GM23338 (cell line): ENCODE results near the gene RCOR3. TPM values are rescaled to one million over a fixed set of nuclear protein-coding genes. Genes with fewer than 3 reads are reported as not detected.

Experiments used
- ATAC-seq: fragments of 200-7000 bp; cut with Tn5 transposase; 3 replicates; pipeline ENCODE4 v1.9.1; 2020
- DNase-seq: peaks from one replicate; pipeline ENCODE4 v3.0.0-alpha.2; 2015; ENCODE audit warnings: low spot score
- H2AFZ ChIP-seq: fragments of 200-600 bp; sonication (generic); 2 replicates; pipeline ENCODE4 v1.8.0; 2016; ENCODE audit warnings: antibody characterized with exemption, mild to moderate bottlenecking, moderate library complexity
- H3F3A ChIP-seq: fragments of 200-600 bp; sonication (generic); replicated peaks from 2 replicates; pipeline ENCODE4 v1.8.0; 2017; ENCODE audit warnings: antibody characterized with exemption, mixed run types, low read depth
- H3K27ac ChIP-seq: fragments of 200-600 bp; sonication (generic); 2 replicates; pipeline ENCODE4 v1.6.1; 2016; ENCODE audit warnings: low read depth
- H3K27me3 ChIP-seq: fragments of 200-600 bp; sonication (generic); 2 replicates; pipeline ENCODE4 v1.8.0; 2016; ENCODE audit warnings: mild to moderate bottlenecking, mixed run types, moderate library complexity; ENCODE audit not compliant: insufficient read depth
- H3K36me3 ChIP-seq: fragments of 200-600 bp; sonication (generic); 2 replicates; pipeline ENCODE4 v1.8.0; 2016; ENCODE audit warnings: mild to moderate bottlenecking; ENCODE audit not compliant: insufficient read depth
- H3K4me1 ChIP-seq: fragments of 200-600 bp; sonication (generic); 2 replicates; pipeline ENCODE4 v1.8.0; 2016; ENCODE audit warnings: mild to moderate bottlenecking, moderate library complexity; ENCODE audit not compliant: insufficient read depth
- H3K4me2 ChIP-seq: fragments of 200-600 bp; sonication (generic); 2 replicates; pipeline ENCODE4 v1.7.1; 2017; ENCODE audit warnings: mixed run types
- H3K4me3 ChIP-seq: fragments of 200-600 bp; sonication (generic); 2 replicates; pipeline ENCODE4 v1.6.1; 2016; ENCODE audit warnings: mixed run types
- H3K79me2 ChIP-seq: fragments of 200-600 bp; sonication (generic); replicated peaks from 2 replicates; pipeline ENCODE4 v1.8.0; 2017; ENCODE audit warnings: mild to moderate bottlenecking; ENCODE audit not compliant: insufficient read depth
- H3K9me2 ChIP-seq: fragments of 200-600 bp; sonication (generic); 2 replicates; pipeline ENCODE4 v1.8.0; 2017; ENCODE audit not compliant: insufficient read depth
- H4K20me1 ChIP-seq: fragments of 200-600 bp; sonication (generic); replicated peaks from 2 replicates; pipeline ENCODE4 v1.8.0; 2017; ENCODE audit warnings: mild to moderate bottlenecking; ENCODE audit not compliant: insufficient read depth
- H3K27ac Mint-ChIP-seq: 2 replicates; pipeline ENCODE4 v1.8.0; 2020; ENCODE audit warnings: inconsistent platforms, mild to moderate bottlenecking, moderate library complexity, mixed read lengths
- H3K27me3 Mint-ChIP-seq: 3 replicates; pipeline ENCODE4 v1.8.0; 2022; ENCODE audit warnings: low read depth, mild to moderate bottlenecking, moderate library complexity, mixed read lengths, inconsistent platforms; ENCODE audit not compliant: insufficient read depth, poor library complexity
- H3K36me3 Mint-ChIP-seq: 3 replicates; pipeline ENCODE4 v1.8.0; 2021; ENCODE audit warnings: low read depth, mild to moderate bottlenecking, inconsistent platforms, moderate library complexity, mixed read lengths
- H3K4me1 Mint-ChIP-seq: 3 replicates; pipeline ENCODE4 v1.8.0; 2020; ENCODE audit warnings: mild to moderate bottlenecking, inconsistent platforms, mixed read lengths
- H3K4me3 Mint-ChIP-seq: 3 replicates; pipeline ENCODE4 v1.8.0; 2021; ENCODE audit warnings: moderate library complexity, mild to moderate bottlenecking, inconsistent platforms, mixed read lengths
- H3K9me3 Mint-ChIP-seq: 3 replicates; pipeline ENCODE4 v1.8.0; 2020; ENCODE audit warnings: moderate library complexity, mild to moderate bottlenecking, inconsistent platforms, mixed read lengths
- CREB1 ChIP-seq: fragments of 250-450 bp; sonication (Bioruptor Pico); IDR thresholded peaks from 2 replicates; pipeline ENCODE4 v1.5.0; 2020; ENCODE audit warnings: low read depth, mild to moderate bottlenecking, moderate library complexity
- EZH2 ChIP-seq: fragments of 200-600 bp; sonication (generic); IDR thresholded peaks from one replicate; pipeline ENCODE4 v1.8.0; 2017; ENCODE audit warnings: antibody characterized with exemption, mild to moderate bottlenecking, low read depth; ENCODE audit not compliant: unreplicated experiment
- EZH2phosphoT487 ChIP-seq: fragments of 200-600 bp; sonication (generic); IDR thresholded peaks from one replicate; pipeline ENCODE4 v1.8.1; 2018; ENCODE audit warnings: antibody characterized with exemption; ENCODE audit not compliant: unreplicated experiment
- JUNB ChIP-seq: IDR thresholded peaks from one replicate; pipeline ENCODE4 v1.6.1; 2016; ENCODE audit warnings: antibody characterized with exemption; ENCODE audit not compliant: unreplicated experiment
- NANOG ChIP-seq: IDR thresholded peaks from 2 replicates; pipeline ENCODE4 v1.6.1; 2016; ENCODE audit warnings: antibody characterized with exemption, borderline replicate concordance
- POLR2AphosphoS5 ChIP-seq: IDR thresholded peaks from 2 replicates; pipeline ENCODE4 v1.6.1; 2016; ENCODE audit warnings: antibody characterized with exemption, low read depth
- STAT1 ChIP-seq: IDR thresholded peaks from one replicate; pipeline ENCODE4 v1.6.1; 2016; ENCODE audit warnings: antibody characterized with exemption; ENCODE audit not compliant: unreplicated experiment
- ZNF114 ChIP-seq: fragments of 250-450 bp; sonication (Bioruptor Pico); IDR thresholded peaks from 2 replicates; pipeline ENCODE4 v1.5.0; 2020; ENCODE audit warnings: mild to moderate bottlenecking, moderate library complexity
- ZNF331 ChIP-seq: fragments of 250-450 bp; sonication (Bioruptor Pico); IDR thresholded peaks from 2 replicates; pipeline ENCODE4 v1.5.0; 2020; ENCODE audit warnings: low read depth, mild to moderate bottlenecking, moderate library complexity
- polyA plus RNA-seq: library from polyadenylated mRNA; unstranded; fragments of >200 nt; fragmentation: Nextera tagmentation; extraction: Ambion mirVana; gene quantifications from 2 replicates; pipeline ENCODE4 v1.2.1, GENCODE V29; 2016
- total RNA-seq: library from RNA; depleted of rRNA; stranded (reverse); fragments of >200 nt; shearing (Covaris generic); gene quantifications from 2 replicates; pipeline ENCODE4 v1.2.3, GENCODE V29; 2014
- TF ChIP-seq, protein P1 (sequence below): fragments of 250-450 bp; sonication (Bioruptor Pico); IDR thresholded peaks from 2 replicates; pipeline ENCODE4 v1.5.0; 2020; ENCODE audit warnings: mild to moderate bottlenecking, moderate library complexity
- TF ChIP-seq, protein P2 (sequence below): IDR thresholded peaks from 2 replicates; pipeline ENCODE4 v1.6.1; 2016; ENCODE audit warnings: antibody characterized with exemption
- TF ChIP-seq, protein P3 (sequence below), 2 experiments: fragments of 200-600 bp in 1 of 2; sonication (generic) in 1 of 2; conservative IDR thresholded peaks; 2 replicates each; pipeline versions ENCODE4 v1.5.1 to v1.6.1; 2016 to 2017; ENCODE audit warnings: antibody characterized with exemption in 2 of 2, low read depth in 2 of 2, mild to moderate bottlenecking in 2 of 2, moderate library complexity in 1 of 2
- TF ChIP-seq, protein P4 (sequence below): IDR thresholded peaks from one replicate; pipeline ENCODE4 v1.6.1; 2018; ENCODE audit warnings: antibody characterized with exemption; ENCODE audit not compliant: unreplicated experiment

RCOR3 gene
- total and polyA plus RNA-seq, 2 experiments from 2014 or later, result 19.4 to 26.2 TPM

DNA sequence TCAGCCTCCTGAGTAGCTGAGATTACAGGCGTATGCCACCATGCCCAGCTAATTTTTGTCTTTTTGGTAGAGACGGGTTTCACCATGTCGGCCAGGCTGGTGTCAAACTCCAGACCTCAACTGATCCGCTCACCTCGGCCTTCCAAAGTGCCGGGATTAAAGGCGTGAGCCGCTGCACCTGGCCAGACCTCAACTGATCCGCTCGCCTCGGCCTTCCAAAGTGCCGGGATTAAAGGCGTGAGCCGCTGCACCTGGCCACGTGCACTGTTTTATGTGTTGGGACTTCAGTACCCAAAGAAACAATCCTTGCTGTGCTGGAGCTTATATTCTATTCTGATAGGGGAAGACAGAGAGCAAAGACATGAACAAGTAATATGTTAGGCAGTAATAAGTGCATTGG is 77.6 kb downstream of the RCOR3 start:
- no peak overlapping the region for H3K4me3 ChIP-seq
- peaks cover 6% of the 10 kb centered on the region; the same call in 1 of the 2 replicates for H3K4me1 ChIP-seq
- H3K27me3 Mint-ChIP-seq, result peaks cover 2% of the 10 kb centered on the region
- TF ChIP-seq, protein P1, sequence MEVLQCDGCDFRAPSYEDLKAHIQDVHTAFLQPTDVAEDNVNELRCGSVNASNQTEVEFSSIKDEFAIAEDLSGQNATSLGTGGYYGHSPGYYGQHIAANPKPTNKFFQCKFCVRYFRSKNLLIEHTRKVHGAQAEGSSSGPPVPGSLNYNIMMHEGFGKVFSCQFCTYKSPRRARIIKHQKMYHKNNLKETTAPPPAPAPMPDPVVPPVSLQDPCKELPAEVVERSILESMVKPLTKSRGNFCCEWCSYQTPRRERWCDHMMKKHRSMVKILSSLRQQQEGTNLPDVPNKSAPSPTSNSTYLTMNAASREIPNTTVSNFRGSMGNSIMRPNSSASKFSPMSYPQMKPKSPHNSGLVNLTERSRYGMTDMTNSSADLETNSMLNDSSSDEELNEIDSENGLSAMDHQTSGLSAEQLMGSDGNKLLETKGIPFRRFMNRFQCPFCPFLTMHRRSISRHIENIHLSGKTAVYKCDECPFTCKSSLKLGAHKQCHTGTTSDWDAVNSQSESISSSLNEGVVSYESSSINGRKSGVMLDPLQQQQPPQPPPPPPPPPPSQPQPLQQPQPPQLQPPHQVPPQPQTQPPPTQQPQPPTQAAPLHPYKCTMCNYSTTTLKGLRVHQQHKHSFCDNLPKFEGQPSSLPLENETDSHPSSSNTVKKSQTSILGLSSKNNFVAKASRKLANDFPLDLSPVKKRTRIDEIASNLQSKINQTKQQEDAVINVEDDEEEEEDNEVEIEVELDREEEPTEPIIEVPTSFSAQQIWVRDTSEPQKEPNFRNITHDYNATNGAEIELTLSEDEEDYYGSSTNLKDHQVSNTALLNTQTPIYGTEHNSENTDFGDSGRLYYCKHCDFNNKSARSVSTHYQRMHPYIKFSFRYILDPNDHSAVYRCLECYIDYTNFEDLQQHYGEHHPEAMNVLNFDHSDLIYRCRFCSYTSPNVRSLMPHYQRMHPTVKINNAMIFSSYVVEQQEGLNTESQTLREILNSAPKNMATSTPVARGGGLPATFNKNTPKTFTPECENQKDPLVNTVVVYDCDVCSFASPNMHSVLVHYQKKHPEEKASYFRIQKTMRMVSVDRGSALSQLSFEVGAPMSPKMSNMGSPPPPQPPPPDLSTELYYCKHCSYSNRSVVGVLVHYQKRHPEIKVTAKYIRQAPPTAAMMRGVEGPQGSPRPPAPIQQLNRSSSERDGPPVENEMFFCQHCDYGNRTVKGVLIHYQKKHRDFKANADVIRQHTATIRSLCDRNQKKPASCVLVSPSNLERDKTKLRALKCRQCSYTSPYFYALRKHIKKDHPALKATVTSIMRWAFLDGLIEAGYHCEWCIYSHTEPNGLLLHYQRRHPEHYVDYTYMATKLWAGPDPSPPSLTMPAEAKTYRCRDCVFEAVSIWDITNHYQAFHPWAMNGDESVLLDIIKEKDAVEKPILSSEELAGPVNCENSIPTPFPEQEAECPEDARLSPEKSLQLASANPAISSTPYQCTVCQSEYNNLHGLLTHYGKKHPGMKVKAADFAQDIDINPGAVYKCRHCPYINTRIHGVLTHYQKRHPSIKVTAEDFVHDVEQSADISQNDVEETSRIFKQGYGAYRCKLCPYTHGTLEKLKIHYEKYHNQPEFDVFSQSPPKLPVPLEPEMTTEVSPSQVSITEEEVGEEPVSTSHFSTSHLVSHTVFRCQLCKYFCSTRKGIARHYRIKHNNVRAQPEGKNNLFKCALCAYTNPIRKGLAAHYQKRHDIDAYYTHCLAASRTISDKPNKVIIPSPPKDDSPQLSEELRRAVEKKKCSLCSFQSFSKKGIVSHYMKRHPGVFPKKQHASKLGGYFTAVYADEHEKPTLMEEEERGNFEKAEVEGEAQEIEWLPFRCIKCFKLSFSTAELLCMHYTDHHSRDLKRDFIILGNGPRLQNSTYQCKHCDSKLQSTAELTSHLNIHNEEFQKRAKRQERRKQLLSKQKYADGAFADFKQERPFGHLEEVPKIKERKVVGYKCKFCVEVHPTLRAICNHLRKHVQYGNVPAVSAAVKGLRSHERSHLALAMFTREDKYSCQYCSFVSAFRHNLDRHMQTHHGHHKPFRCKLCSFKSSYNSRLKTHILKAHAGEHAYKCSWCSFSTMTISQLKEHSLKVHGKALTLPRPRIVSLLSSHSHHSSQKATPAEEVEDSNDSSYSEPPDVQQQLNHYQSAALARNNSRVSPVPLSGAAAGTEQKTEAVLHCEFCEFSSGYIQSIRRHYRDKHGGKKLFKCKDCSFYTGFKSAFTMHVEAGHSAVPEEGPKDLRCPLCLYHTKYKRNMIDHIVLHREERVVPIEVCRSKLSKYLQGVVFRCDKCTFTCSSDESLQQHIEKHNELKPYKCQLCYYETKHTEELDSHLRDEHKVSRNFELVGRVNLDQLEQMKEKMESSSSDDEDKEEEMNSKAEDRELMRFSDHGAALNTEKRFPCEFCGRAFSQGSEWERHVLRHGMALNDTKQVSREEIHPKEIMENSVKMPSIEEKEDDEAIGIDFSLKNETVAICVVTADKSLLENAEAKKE (CRISPR knock-in tag), result no peak
- TF ChIP-seq ZNF114 (no peak), JUNB (no peak), EZH2 (no peak), POLR2AphosphoS5 (no peak), ZNF331 (CRISPR knock-in tag) (no peak), STAT1 (no peak), CREB1 (CRISPR knock-in tag) (no peak), EZH2phosphoT487 (no peak), NANOG (no peak)
- TF ChIP-seq, protein P2, sequence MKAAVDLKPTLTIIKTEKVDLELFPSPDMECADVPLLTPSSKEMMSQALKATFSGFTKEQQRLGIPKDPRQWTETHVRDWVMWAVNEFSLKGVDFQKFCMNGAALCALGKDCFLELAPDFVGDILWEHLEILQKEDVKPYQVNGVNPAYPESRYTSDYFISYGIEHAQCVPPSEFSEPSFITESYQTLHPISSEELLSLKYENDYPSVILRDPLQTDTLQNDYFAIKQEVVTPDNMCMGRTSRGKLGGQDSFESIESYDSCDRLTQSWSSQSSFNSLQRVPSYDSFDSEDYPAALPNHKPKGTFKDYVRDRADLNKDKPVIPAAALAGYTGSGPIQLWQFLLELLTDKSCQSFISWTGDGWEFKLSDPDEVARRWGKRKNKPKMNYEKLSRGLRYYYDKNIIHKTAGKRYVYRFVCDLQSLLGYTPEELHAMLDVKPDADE, result no peak
- TF ChIP-seq, protein P3, sequence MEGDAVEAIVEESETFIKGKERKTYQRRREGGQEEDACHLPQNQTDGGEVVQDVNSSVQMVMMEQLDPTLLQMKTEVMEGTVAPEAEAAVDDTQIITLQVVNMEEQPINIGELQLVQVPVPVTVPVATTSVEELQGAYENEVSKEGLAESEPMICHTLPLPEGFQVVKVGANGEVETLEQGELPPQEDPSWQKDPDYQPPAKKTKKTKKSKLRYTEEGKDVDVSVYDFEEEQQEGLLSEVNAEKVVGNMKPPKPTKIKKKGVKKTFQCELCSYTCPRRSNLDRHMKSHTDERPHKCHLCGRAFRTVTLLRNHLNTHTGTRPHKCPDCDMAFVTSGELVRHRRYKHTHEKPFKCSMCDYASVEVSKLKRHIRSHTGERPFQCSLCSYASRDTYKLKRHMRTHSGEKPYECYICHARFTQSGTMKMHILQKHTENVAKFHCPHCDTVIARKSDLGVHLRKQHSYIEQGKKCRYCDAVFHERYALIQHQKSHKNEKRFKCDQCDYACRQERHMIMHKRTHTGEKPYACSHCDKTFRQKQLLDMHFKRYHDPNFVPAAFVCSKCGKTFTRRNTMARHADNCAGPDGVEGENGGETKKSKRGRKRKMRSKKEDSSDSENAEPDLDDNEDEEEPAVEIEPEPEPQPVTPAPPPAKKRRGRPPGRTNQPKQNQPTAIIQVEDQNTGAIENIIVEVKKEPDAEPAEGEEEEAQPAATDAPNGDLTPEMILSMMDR (conservative IDR thresholded peaks at IDR 0.05; ENCODE audit: low read depth in 2 of 2), result no peak
- TF ChIP-seq, protein P4, sequence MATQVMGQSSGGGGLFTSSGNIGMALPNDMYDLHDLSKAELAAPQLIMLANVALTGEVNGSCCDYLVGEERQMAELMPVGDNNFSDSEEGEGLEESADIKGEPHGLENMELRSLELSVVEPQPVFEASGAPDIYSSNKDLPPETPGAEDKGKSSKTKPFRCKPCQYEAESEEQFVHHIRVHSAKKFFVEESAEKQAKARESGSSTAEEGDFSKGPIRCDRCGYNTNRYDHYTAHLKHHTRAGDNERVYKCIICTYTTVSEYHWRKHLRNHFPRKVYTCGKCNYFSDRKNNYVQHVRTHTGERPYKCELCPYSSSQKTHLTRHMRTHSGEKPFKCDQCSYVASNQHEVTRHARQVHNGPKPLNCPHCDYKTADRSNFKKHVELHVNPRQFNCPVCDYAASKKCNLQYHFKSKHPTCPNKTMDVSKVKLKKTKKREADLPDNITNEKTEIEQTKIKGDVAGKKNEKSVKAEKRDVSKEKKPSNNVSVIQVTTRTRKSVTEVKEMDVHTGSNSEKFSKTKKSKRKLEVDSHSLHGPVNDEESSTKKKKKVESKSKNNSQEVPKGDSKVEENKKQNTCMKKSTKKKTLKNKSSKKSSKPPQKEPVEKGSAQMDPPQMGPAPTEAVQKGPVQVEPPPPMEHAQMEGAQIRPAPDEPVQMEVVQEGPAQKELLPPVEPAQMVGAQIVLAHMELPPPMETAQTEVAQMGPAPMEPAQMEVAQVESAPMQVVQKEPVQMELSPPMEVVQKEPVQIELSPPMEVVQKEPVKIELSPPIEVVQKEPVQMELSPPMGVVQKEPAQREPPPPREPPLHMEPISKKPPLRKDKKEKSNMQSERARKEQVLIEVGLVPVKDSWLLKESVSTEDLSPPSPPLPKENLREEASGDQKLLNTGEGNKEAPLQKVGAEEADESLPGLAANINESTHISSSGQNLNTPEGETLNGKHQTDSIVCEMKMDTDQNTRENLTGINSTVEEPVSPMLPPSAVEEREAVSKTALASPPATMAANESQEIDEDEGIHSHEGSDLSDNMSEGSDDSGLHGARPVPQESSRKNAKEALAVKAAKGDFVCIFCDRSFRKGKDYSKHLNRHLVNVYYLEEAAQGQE, result no peak
- no peaks in the 10 kb centered on the region; the same call in 2 of the 3 replicates for H3K36me3 Mint-ChIP-seq
- H2AFZ ChIP-seq, result no peak overlapping the region
- no peak overlapping the region; the same call in 2 of the 3 replicates for H3K4me3 Mint-ChIP-seq
- no peaks in the 10 kb centered on the region for H3K36me3 ChIP-seq
- no peak for DNase-seq
- H3K9me2 ChIP-seq, result no peaks in the 10 kb centered on the region
- 0 out of 2 replicates have a peak overlapping the region, but pooled peaks have one; percentile 25 for H3K27ac Mint-ChIP-seq
- H3K27ac ChIP-seq, result no peak overlapping the region
- H3F3A ChIP-seq, result no peaks in the 10 kb centered on the region
- no peaks in the 10 kb centered on the region for H3K27me3 ChIP-seq
- H3K4me1 Mint-ChIP-seq, result peaks cover 32% of the 10 kb centered on the region
- no peaks in the 10 kb centered on the region for H4K20me1 ChIP-seq
- no peak for ATAC-seq
- H3K79me2 ChIP-seq, result peaks cover 69% of the 10 kb centered on the region
- no peak overlapping the region for H3K4me2 ChIP-seq
- H3K9me3 Mint-ChIP-seq, result no peaks in the 10 kb centered on the region
